ENCODE measurements around the gene USH1C. TPM values are rescaled to one million over a fixed set of nuclear protein-coding genes. Genes with fewer than 3 reads are reported as not detected.

Gene USH1C
- total RNA-seq, 1 experiment from 2014 or later = 0.47 TPM

- H3K4me3 ChIP-seq = no peak overlapping the region
- no peak overlapping the region for H3K27ac ChIP-seq
- no peak for DNase-seq
- H3K27me3 ChIP-seq = no peaks in the 10 kb centered on the region
- H3K4me1 ChIP-seq = 0 out of 2 replicates have a peak, but pooled peaks cover 3% of the 10 kb centered on the region
- H3K36me3 ChIP-seq = no peaks in the 10 kb centered on the region; the same call in 1 of the 2 replicates
- no peaks in the 10 kb centered on the region for H3K9me3 ChIP-seq (replicated peaks)
These were observed 15.3 kb upstream of the USH1C start for GRCh38 chr11:17559341-17560087.

- no peak overlapping the region for H3K4me3 ChIP-seq
- DNase-seq = no peak
- no peaks in the 10 kb centered on the region for H3K9me3 ChIP-seq (replicated peaks)
- 0 out of 2 replicates have a peak, but pooled peaks cover 3% of the 10 kb centered on the region for H3K4me1 ChIP-seq
- no peak overlapping the region for H3K27ac ChIP-seq
- H3K36me3 ChIP-seq = no peaks in the 10 kb centered on the region; the same call in 1 of the 2 replicates
- H3K27me3 ChIP-seq = no peaks in the 10 kb centered on the region
These were observed 14.7 kb upstream of the USH1C start for GRCh38 chr11:17558916-17559315.

GRCh38 chr11:17558025-17558780 is 14.0 kb upstream of the USH1C start:
- DNase-seq = no peak
- H3K36me3 ChIP-seq = no peaks in the 10 kb centered on the region; the same call in 1 of the 2 replicates
- H3K27ac ChIP-seq = no peak overlapping the region
- no peak overlapping the region for H3K4me3 ChIP-seq
- H3K4me1 ChIP-seq = 0 out of 2 replicates have a peak, but pooled peaks cover under 1% of the 10 kb centered on the region
- no peaks in the 10 kb centered on the region for H3K27me3 ChIP-seq
- no peaks in the 10 kb centered on the region for H3K9me3 ChIP-seq (replicated peaks)

GRCh38 chr11:17556999-17557398 is 12.8 kb upstream of the USH1C start:
- Histone ChIP-seq H3K27ac (no peak overlapping the region), H3K9me3 (replicated peaks) (no peaks in the 10 kb centered on the region), H3K27me3 (no peaks in the 10 kb centered on the region), H3K4me3 (no peak overlapping the region), H3K36me3 (no peaks in the 10 kb centered on the region; the same call in 1 of the 2 replicates), H3K4me1 (no peaks in the 10 kb centered on the region)
- DNase-seq = no peak

- Histone ChIP-seq H3K27me3 (no peaks in the 10 kb centered on the region), H3K4me1 (peaks cover 3% of the 10 kb centered on the region; the same call in 1 of the 2 replicates), H3K9me3 (replicated peaks) (no peaks in the 10 kb centered on the region), H3K36me3 (no peaks in the 10 kb centered on the region; the same call in 1 of the 2 replicates), H3K4me3 (no peak overlapping the region), H3K27ac (no peak overlapping the region)
- no peak for DNase-seq
These were observed 10.3 kb upstream of the USH1C start for GRCh38 chr11:17554487-17554886.

GRCh38 chr11:17553249-17553546 is 9.0 kb upstream of the USH1C start:
- Histone ChIP-seq H3K4me1 (peaks cover 3% of the 10 kb centered on the region; the same call in 1 of the 2 replicates), H3K27ac (no peak overlapping the region), H3K27me3 (no peaks in the 10 kb centered on the region), H3K4me3 (no peak overlapping the region), H3K9me3 (replicated peaks) (no peaks in the 10 kb centered on the region), H3K36me3 (no peaks in the 10 kb centered on the region; the same call in 1 of the 2 replicates)
- no peak for DNase-seq

- no peak for DNase-seq
- H3K36me3 ChIP-seq = no peaks in the 10 kb centered on the region; the same call in 1 of the 2 replicates
- H3K4me3 ChIP-seq = no peak overlapping the region
- peaks cover 7% of the 10 kb centered on the region for H3K4me1 ChIP-seq
- no peak overlapping the region for H3K27ac ChIP-seq
- H3K27me3 ChIP-seq = no peaks in the 10 kb centered on the region
- no peaks in the 10 kb centered on the region for H3K9me3 ChIP-seq (replicated peaks)
These were observed 8.4 kb upstream of the USH1C start for GRCh38 chr11:17552392-17553248.

GRCh38 chr11:17552041-17552355 is 7.8 kb upstream of the USH1C start:
- no peaks in the 10 kb centered on the region for H3K9me3 ChIP-seq (replicated peaks)
- no peak for DNase-seq
- no peak overlapping the region for H3K4me3 ChIP-seq
- no peaks in the 10 kb centered on the region for H3K27me3 ChIP-seq
- peaks cover 7% of the 10 kb centered on the region for H3K4me1 ChIP-seq
- H3K27ac ChIP-seq = no peak overlapping the region
- no peaks in the 10 kb centered on the region; the same call in 1 of the 2 replicates for H3K36me3 ChIP-seq

- Histone ChIP-seq H3K4me1 (peaks cover 10% of the 10 kb centered on the region), H3K4me3 (no peak overlapping the region), H3K36me3 (no peaks in the 10 kb centered on the region; the same call in 1 of the 2 replicates), H3K27ac (no peak overlapping the region), H3K27me3 (no peaks in the 10 kb centered on the region), H3K9me3 (replicated peaks) (no peaks in the 10 kb centered on the region)
- no peak for DNase-seq
These were observed 7.3 kb upstream of the USH1C start for GRCh38 chr11:17551347-17552040.

- no peaks in the 10 kb centered on the region; the same call in 1 of the 2 replicates for H3K36me3 ChIP-seq
- peaks cover 10% of the 10 kb centered on the region for H3K4me1 ChIP-seq
- peak in 1 of 2 experiments; percentile 35 for DNase-seq
- no peaks in the 10 kb centered on the region for H3K9me3 ChIP-seq (replicated peaks)
- H3K27me3 ChIP-seq = no peaks in the 10 kb centered on the region
- H3K27ac ChIP-seq = no peak overlapping the region
- no peak overlapping the region for H3K4me3 ChIP-seq
These were observed 6.5 kb upstream of the USH1C start for GRCh38 chr11:17550450-17551346.

- Histone ChIP-seq H3K36me3 (no peaks in the 10 kb centered on the region), H3K4me1 (peaks cover 10% of the 10 kb centered on the region), H3K9me3 (replicated peaks) (no peaks in the 10 kb centered on the region), H3K27ac (no peak overlapping the region), H3K27me3 (no peaks in the 10 kb centered on the region), H3K4me3 (no peak overlapping the region)
- no peak for DNase-seq
These were observed 4.2 kb upstream of the USH1C start for GRCh38 chr11:17548444-17548843.

- Histone ChIP-seq H3K36me3 (no peaks in the 10 kb centered on the region), H3K4me1 (peaks cover 10% of the 10 kb centered on the region), H3K4me3 (peak overlapping the region; percentile 55), H3K27ac (no peak overlapping the region), H3K9me3 (replicated peaks) (no peaks in the 10 kb centered on the region), H3K27me3 (no peaks in the 10 kb centered on the region)
- DNase-seq = peak in 1 of 2 experiments; percentile 39
These were observed 3.7 kb upstream of the USH1C start for GRCh38 chr11:17547932-17548331.

GRCh38 chr11:17547051-17547577 is 2.9 kb upstream of the USH1C start, which contains the start of gene OTOG:
TSS of gene OTOG (plus strand) at chr11:17547259. CDS start at chr11:17547373, 114 bp downstream.
- H3K4me1 ChIP-seq = peaks cover 10% of the 10 kb centered on the region
- H3K27me3 ChIP-seq = no peaks in the 10 kb centered on the region
- DNase-seq = peak; percentile 93 to 96
- peak within 1 kb of the TSS; percentile 55 for H3K4me3 ChIP-seq
- H3K36me3 ChIP-seq = no peaks in the 10 kb centered on the region
- no peaks in the 10 kb centered on the region for H3K9me3 ChIP-seq (replicated peaks)
- no peak within 1 kb of the TSS; the same call in 1 of the 2 replicates for H3K27ac ChIP-seq

Data from SJCRH30 (cell line).